Erythroblast (primary cell): ENCODE data around the gene DIP2B.

Source experiments
- GATA1 ChIP-seq: IDR thresholded peaks from 2 replicates; pipeline ENCODE4 v1.6.1; 2011; ENCODE audit warnings: low read depth, mild to moderate bottlenecking, control low read depth, low read length, moderate library complexity
- POLR2A ChIP-seq: IDR thresholded peaks from 2 replicates; pipeline ENCODE4 v1.6.1; 2011; ENCODE audit warnings: mild to moderate bottlenecking, low read length

DNA sequence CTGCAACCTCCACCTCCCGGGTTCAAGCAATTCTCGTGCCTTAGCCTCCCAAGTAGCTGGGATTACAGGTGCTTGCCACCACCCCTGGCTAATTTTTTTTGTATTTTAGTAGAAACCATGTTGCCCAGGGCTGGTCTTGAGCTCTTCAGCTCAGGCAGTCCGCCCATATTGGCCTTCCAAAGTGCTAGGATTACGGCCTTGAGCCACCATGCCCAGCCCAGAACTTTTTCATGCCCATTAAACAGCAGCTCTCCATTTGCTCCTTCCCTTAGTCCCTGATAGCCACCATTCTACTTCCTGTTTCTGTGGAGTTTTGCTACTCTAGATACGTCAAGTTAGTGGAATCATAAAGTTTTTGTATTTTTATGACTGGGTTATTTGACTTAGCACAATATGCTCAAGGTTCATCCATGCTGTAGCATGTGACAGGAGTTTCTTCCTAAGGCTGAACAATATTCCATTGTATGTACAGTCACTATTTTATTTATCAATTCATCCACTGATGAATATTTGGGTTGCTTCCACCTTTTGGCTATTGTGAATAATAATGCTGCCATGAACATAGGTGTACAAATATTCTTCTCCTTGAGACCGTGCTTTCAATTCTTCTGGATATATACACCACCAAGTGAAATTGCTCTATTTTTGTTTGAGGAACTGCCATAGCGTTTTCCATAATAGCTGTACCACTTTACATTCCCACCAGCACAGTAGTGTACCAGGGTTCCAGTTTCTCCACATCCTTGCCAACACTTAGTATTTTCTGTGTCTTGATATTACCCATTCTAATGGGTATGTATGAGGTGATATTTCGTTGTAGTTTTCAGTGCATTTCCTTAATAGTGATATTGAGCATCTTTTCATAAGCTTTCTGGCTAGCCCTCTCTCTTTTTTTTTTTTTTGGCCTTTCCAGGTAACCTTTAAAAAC, 274.1 kb downstream of the DIP2B start:
- TF ChIP-seq POLR2A, result no peak
- no peak for TF ChIP-seq GATA1
